ENCODE data around the gene TDRD3. TPM values are rescaled to one million over a fixed set of nuclear protein-coding genes. Genes with fewer than 3 reads are reported as not detected.
A peak's percentile ranks its signal among the peaks of the same experiment; 100 is the strongest.
"Not testable (repeated sequence)": the region's sequence is repeated elsewhere in the genome, so short reads cannot be mapped to it uniquely, and the experiment has no call there.

The TDRD3 gene
- total RNA-seq = 35.4 TPM

GRCh38 chr13:60396783-60397703 is at the start of gene TDRD3:
TDRD3 (plus strand) TSS chr13:60397220; CDS start chr13:60397365, 145 bp downstream.
- Histone ChIP-seq H3K27me3 (ENCODE audit: insufficient read depth, low read length) (no peaks in the 10 kb centered on the region), H3K9me3 (ENCODE audit: low read depth, low read length) (no peaks in the 10 kb centered on the region), H3K4me3 (ENCODE audit: low read length) (peak within 1 kb of the TSS; percentile 77), H3K4me1 (ENCODE audit: insufficient read depth, low read length) (peaks cover 20% of the 10 kb centered on the region)

GRCh38 chr13:60347690-60348089 is 49.3 kb upstream of the TDRD3 start:
- H3K4me3 ChIP-seq (ENCODE audit: low read length) = no peak overlapping the region
- peaks cover 2% of the 10 kb centered on the region for H3K27me3 ChIP-seq (ENCODE audit: insufficient read depth, low read length)
- H3K4me1 ChIP-seq (ENCODE audit: insufficient read depth, low read length) = no peaks in the 10 kb centered on the region
- H3K9me3 ChIP-seq (ENCODE audit: low read depth, low read length) = no peaks in the 10 kb centered on the region

GRCh38 chr13:60348097-60348496 is 48.9 kb upstream of the TDRD3 start:
- no peaks in the 10 kb centered on the region for H3K9me3 ChIP-seq (ENCODE audit: low read depth, low read length)
- H3K4me3 ChIP-seq (ENCODE audit: low read length) = no peak overlapping the region
- peaks cover 2% of the 10 kb centered on the region for H3K27me3 ChIP-seq (ENCODE audit: insufficient read depth, low read length)
- H3K4me1 ChIP-seq (ENCODE audit: insufficient read depth, low read length) = no peaks in the 10 kb centered on the region

- Histone ChIP-seq H3K27me3 (ENCODE audit: insufficient read depth, low read length) (no peaks in the 10 kb centered on the region), H3K4me3 (ENCODE audit: low read length) (no peak overlapping the region), H3K9me3 (ENCODE audit: low read depth, low read length) (no peaks in the 10 kb centered on the region), H3K4me1 (ENCODE audit: insufficient read depth, low read length) (no peaks in the 10 kb centered on the region)
These were observed 45.7 kb upstream of the TDRD3 start for GRCh38 chr13:60351326-60351725.

- Histone ChIP-seq H3K9me3 (ENCODE audit: low read depth, low read length) (no peaks in the 10 kb centered on the region), H3K4me3 (ENCODE audit: low read length) (no peak overlapping the region), H3K27me3 (ENCODE audit: insufficient read depth, low read length) (no peaks in the 10 kb centered on the region), H3K4me1 (ENCODE audit: insufficient read depth, low read length) (no peaks in the 10 kb centered on the region)
These were observed 45.0 kb upstream of the TDRD3 start for GRCh38 chr13:60351855-60352615.

GRCh38 chr13:60352644-60353043 is 44.4 kb upstream of the TDRD3 start:
- Histone ChIP-seq H3K4me1 (ENCODE audit: insufficient read depth, low read length) (no peaks in the 10 kb centered on the region), H3K9me3 (ENCODE audit: low read depth, low read length) (no peaks in the 10 kb centered on the region), H3K4me3 (ENCODE audit: low read length) (no peak overlapping the region), H3K27me3 (ENCODE audit: insufficient read depth, low read length) (no peaks in the 10 kb centered on the region)

- H3K27me3 ChIP-seq (ENCODE audit: insufficient read depth, low read length) = no peaks in the 10 kb centered on the region
- no peaks in the 10 kb centered on the region for H3K4me1 ChIP-seq (ENCODE audit: insufficient read depth, low read length)
- no peaks in the 10 kb centered on the region for H3K9me3 ChIP-seq (ENCODE audit: low read depth, low read length)
- no peak overlapping the region for H3K4me3 ChIP-seq (ENCODE audit: low read length)
These were observed 42.0 kb upstream of the TDRD3 start for GRCh38 chr13:60355056-60355455.

GRCh38 chr13:60356970-60357369 is 40.0 kb upstream of the TDRD3 start:
- Histone ChIP-seq H3K4me1 (ENCODE audit: insufficient read depth, low read length) (no peaks in the 10 kb centered on the region), H3K9me3 (ENCODE audit: low read depth, low read length) (no peaks in the 10 kb centered on the region), H3K4me3 (ENCODE audit: low read length) (no peak overlapping the region), H3K27me3 (ENCODE audit: insufficient read depth, low read length) (peaks cover 7% of the 10 kb centered on the region)

GRCh38 chr13:60358453-60358852 is 38.6 kb upstream of the TDRD3 start:
- no peaks in the 10 kb centered on the region for H3K9me3 ChIP-seq (ENCODE audit: low read depth, low read length)
- no peak overlapping the region for H3K4me3 ChIP-seq (ENCODE audit: low read length)
- H3K27me3 ChIP-seq (ENCODE audit: insufficient read depth, low read length) = peaks cover 7% of the 10 kb centered on the region
- no peaks in the 10 kb centered on the region for H3K4me1 ChIP-seq (ENCODE audit: insufficient read depth, low read length)

- Histone ChIP-seq H3K4me1 (ENCODE audit: insufficient read depth, low read length) (no peaks in the 10 kb centered on the region), H3K27me3 (ENCODE audit: insufficient read depth, low read length) (peaks cover 10% of the 10 kb centered on the region), H3K4me3 (ENCODE audit: low read length) (no peak overlapping the region), H3K9me3 (ENCODE audit: low read depth, low read length) (no peaks in the 10 kb centered on the region)
These were observed 33.7 kb upstream of the TDRD3 start for GRCh38 chr13:60363288-60363687.

- H3K9me3 ChIP-seq (ENCODE audit: low read depth, low read length) = no peaks in the 10 kb centered on the region
- peaks cover 7% of the 10 kb centered on the region for H3K27me3 ChIP-seq (ENCODE audit: insufficient read depth, low read length)
- H3K4me3 ChIP-seq (ENCODE audit: low read length) = no peak overlapping the region
- no peaks in the 10 kb centered on the region for H3K4me1 ChIP-seq (ENCODE audit: insufficient read depth, low read length)
These were observed 27.8 kb upstream of the TDRD3 start for GRCh38 chr13:60369242-60369641.

GRCh38 chr13:60370343-60370742 is 26.7 kb upstream of the TDRD3 start:
- H3K9me3 ChIP-seq (ENCODE audit: low read depth, low read length) = no peaks in the 10 kb centered on the region
- no peak overlapping the region for H3K4me3 ChIP-seq (ENCODE audit: low read length)
- H3K27me3 ChIP-seq (ENCODE audit: insufficient read depth, low read length) = peaks cover 7% of the 10 kb centered on the region
- no peaks in the 10 kb centered on the region for H3K4me1 ChIP-seq (ENCODE audit: insufficient read depth, low read length)

- no peaks in the 10 kb centered on the region for H3K4me1 ChIP-seq (ENCODE audit: insufficient read depth, low read length)
- H3K4me3 ChIP-seq (ENCODE audit: low read length) = no peak overlapping the region
- H3K9me3 ChIP-seq (ENCODE audit: low read depth, low read length) = no peaks in the 10 kb centered on the region
- peaks cover 4% of the 10 kb centered on the region for H3K27me3 ChIP-seq (ENCODE audit: insufficient read depth, low read length)
These were observed 24.9 kb upstream of the TDRD3 start for GRCh38 chr13:60372141-60372540.

GRCh38 chr13:60379282-60379681 is 17.7 kb upstream of the TDRD3 start:
- H3K4me1 ChIP-seq (ENCODE audit: insufficient read depth, low read length); H3K9me3 ChIP-seq (ENCODE audit: low read depth, low read length); H3K4me3 ChIP-seq (ENCODE audit: low read length); H3K27me3 ChIP-seq (ENCODE audit: insufficient read depth, low read length): not testable (repeated sequence)

- Histone ChIP-seq H3K27me3 (ENCODE audit: insufficient read depth, low read length) (peaks cover 3% of the 10 kb centered on the region), H3K4me3 (ENCODE audit: low read length) (no peak overlapping the region), H3K4me1 (ENCODE audit: insufficient read depth, low read length) (no peaks in the 10 kb centered on the region), H3K9me3 (ENCODE audit: low read depth, low read length) (no peaks in the 10 kb centered on the region)
These were observed 17.0 kb upstream of the TDRD3 start for GRCh38 chr13:60379837-60380565.
